Sigmoid colon (tissue), 7 donors: ENCODE results near the gene KLHDC8A. TPM values are rescaled to one million over a fixed set of nuclear protein-coding genes. Genes with fewer than 3 reads are reported as not detected.
A peak's percentile ranks its signal among the peaks of the same experiment; 100 is the strongest.

ENCODE experiments used
- DNase-seq: peaks from one replicate; pipeline ENCODE4 v3.0.0-alpha.2; 2019
- H3K27ac ChIP-seq, 4 donors: fragments of 200-600 bp; sonication (generic); one replicate each; pipeline ENCODE4 v1.5.1; 2016 to 2019; ENCODE audit warnings: mild to moderate bottlenecking in 1 of 4
- H3K27me3 ChIP-seq, 3 donors: fragments of 200-600 bp; sonication (generic); one replicate each; pipeline ENCODE4 v1.5.1; 2019; ENCODE audit warnings: mild to moderate bottlenecking in 1 of 3
- H3K36me3 ChIP-seq, 4 donors: fragments of 200-600 bp; sonication (generic); one replicate each; pipeline ENCODE4 v1.5.1; 2016 to 2019
- H3K4me1 ChIP-seq, 4 donors: fragments of 200-600 bp; sonication (generic); one replicate each; pipeline ENCODE4 v1.5.1; 2017 to 2019
- H3K4me3 ChIP-seq, 4 donors: fragments of 200-600 bp; sonication (generic); one replicate each; pipeline ENCODE4 v1.5.1; 2017 to 2019; ENCODE audit warnings: mild to moderate bottlenecking in 2 of 4, moderate library complexity in 1 of 4
- H3K9me3 ChIP-seq, 4 donors: fragments of 200-600 bp in 3 of 4; sonication (generic) in 3 of 4; one replicate each; pipeline versions ENCODE4 v1.5.1 to v1.6.1; 2013 to 2019
- EP300 ChIP-seq, 4 donors: sonication (generic); formaldehyde crosslinking; IDR thresholded peaks; one replicate each; pipeline ENCODE4 v1.6.1; 2017; ENCODE audit warnings: antibody characterized with exemption in 4 of 4
- POLR2A ChIP-seq, 2 donors: fragments of 450-650 bp; IDR thresholded peaks; one replicate each; pipeline ENCODE4 v1.6.1; 2016; ENCODE audit warnings: antibody characterized with exemption in 2 of 2, mild to moderate bottlenecking in 2 of 2, moderate library complexity in 2 of 2
- POLR2AphosphoS5 ChIP-seq, 4 donors: sonication (generic); formaldehyde crosslinking; IDR thresholded peaks; one replicate each; pipeline ENCODE4 v1.6.1; 2017; ENCODE audit warnings: antibody characterized with exemption in 4 of 4
- WGBS, 2 donors: extraction: QIAGEN DNeasy Blood & Tissue Kit; methylation state at CpG; one replicate each; pipeline ENCODE4 v1.1.7; 2013; 5-methylcytosine and 5-hydroxymethylcytosine counted together
- intact Hi-C: fragments of 100-400 bp; cut with DNase I; formaldehyde crosslinking; loops from one replicate; pipeline ENCODE4 v1.15.1; 2023
- polyA plus RNA-seq, 3 donors: library from polyadenylated mRNA; stranded (reverse); fragments of 200-250 nt; gene quantifications; one replicate each; pipeline ENCODE4 v1.2.3, GENCODE V29; 2013
- total RNA-seq, 4 donors: library from RNA; depleted of rRNA; stranded (reverse); fragments of >200 nt; gene quantifications; one replicate each; pipeline ENCODE4 v1.1.0, GENCODE V29; 2016
- TF ChIP-seq, protein P1 (sequence below), 4 experiments: fragments of 450-650 bp in 3 of 4; fragments of 200-600 bp in 1 of 4; IDR thresholded peaks; one replicate each; pipeline ENCODE4 v1.5.1; 2016 to 2019; ENCODE audit warnings: antibody characterized with exemption in 4 of 4, mild to moderate bottlenecking in 3 of 4, moderate library complexity in 2 of 4
- donor health status: healthy with polysubstance abuse.
- donor health status: Bipolar disorder and iron deficiency.
- donor health status: healthy.

KLHDC8A gene
- total and polyA plus RNA-seq, 7 donors: 0.69 to 1.7 (median 1.3) TPM; not detected in 1

GRCh38 chr1:205357567-205357966, 845 bp upstream of the KLHDC8A start:
- H3K4me1 ChIP-seq: peaks cover 0 to 12% (median 9%) of the 10 kb centered on the region in 4 donors
- H3K27me3 ChIP-seq: peaks cover 0 to 15% (median 11%) of the 10 kb centered on the region in 3 donors
- no peaks in the 10 kb centered on the region for H3K36me3 ChIP-seq
- H3K4me3 ChIP-seq: no peak overlapping the region
- no peaks in the 10 kb centered on the region for H3K9me3 ChIP-seq
- DNase-seq: no peak
- no peak for TF ChIP-seq POLR2A (IDR thresholded peaks at IDR 0.05)
- H3K27ac ChIP-seq: no peak overlapping the region
- WGBS, 2 donors: 72 to 89% methylated on average over 3 of the region's 3 CpGs
- intact Hi-C loops: loop anchor here (10.0 kb wide), 1 partner anchor 167 kb away; no protein-coding TSS in a partner anchor

DNA sequence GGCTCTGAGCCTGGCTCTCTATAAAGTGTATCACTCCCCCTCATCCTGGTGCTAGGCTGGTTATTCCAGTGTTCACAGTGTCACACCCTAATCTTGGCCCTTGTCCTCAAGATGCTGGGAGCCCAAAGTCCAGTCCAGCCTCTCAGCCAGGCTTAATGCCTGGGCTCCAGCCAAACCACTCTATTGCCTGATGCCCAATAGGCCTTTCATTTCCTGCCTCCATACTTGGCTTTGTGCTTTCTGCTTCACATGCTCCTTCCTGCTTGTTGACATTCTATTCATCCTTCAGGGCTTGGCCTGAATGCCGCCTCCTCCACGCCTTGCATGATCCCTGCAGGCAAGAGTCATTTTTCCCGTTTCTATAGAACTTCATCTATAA, 1.7 kb downstream of the KLHDC8A start:
- H3K27ac ChIP-seq: no peak overlapping the region
- H3K4me3 ChIP-seq: no peak overlapping the region
- 11 to 67% methylated on average over 3 of the region's 3 CpGs for WGBS, 2 donors
- peaks cover 0 to 12% (median 9%) of the 10 kb centered on the region in 4 donors for H3K4me1 ChIP-seq
- TF ChIP-seq POLR2A (IDR thresholded peaks at IDR 0.05) (no peak), POLR2AphosphoS5 (IDR thresholded peaks at IDR 0.05) (no peak), EP300 (IDR thresholded peaks at IDR 0.05) (no peak)
- TF ChIP-seq, protein P1, sequence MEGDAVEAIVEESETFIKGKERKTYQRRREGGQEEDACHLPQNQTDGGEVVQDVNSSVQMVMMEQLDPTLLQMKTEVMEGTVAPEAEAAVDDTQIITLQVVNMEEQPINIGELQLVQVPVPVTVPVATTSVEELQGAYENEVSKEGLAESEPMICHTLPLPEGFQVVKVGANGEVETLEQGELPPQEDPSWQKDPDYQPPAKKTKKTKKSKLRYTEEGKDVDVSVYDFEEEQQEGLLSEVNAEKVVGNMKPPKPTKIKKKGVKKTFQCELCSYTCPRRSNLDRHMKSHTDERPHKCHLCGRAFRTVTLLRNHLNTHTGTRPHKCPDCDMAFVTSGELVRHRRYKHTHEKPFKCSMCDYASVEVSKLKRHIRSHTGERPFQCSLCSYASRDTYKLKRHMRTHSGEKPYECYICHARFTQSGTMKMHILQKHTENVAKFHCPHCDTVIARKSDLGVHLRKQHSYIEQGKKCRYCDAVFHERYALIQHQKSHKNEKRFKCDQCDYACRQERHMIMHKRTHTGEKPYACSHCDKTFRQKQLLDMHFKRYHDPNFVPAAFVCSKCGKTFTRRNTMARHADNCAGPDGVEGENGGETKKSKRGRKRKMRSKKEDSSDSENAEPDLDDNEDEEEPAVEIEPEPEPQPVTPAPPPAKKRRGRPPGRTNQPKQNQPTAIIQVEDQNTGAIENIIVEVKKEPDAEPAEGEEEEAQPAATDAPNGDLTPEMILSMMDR (IDR thresholded peaks at IDR 0.05): no peak
- DNase-seq: no peak
- no peaks in the 10 kb centered on the region for H3K9me3 ChIP-seq
- peaks cover 0 to 15% (median 11%) of the 10 kb centered on the region in 3 donors for H3K27me3 ChIP-seq
- no peaks in the 10 kb centered on the region for H3K36me3 ChIP-seq
- intact Hi-C loops: loop anchor here (10.0 kb wide), 1 partner anchor 170 kb away; no protein-coding TSS in a partner anchor

DNA sequence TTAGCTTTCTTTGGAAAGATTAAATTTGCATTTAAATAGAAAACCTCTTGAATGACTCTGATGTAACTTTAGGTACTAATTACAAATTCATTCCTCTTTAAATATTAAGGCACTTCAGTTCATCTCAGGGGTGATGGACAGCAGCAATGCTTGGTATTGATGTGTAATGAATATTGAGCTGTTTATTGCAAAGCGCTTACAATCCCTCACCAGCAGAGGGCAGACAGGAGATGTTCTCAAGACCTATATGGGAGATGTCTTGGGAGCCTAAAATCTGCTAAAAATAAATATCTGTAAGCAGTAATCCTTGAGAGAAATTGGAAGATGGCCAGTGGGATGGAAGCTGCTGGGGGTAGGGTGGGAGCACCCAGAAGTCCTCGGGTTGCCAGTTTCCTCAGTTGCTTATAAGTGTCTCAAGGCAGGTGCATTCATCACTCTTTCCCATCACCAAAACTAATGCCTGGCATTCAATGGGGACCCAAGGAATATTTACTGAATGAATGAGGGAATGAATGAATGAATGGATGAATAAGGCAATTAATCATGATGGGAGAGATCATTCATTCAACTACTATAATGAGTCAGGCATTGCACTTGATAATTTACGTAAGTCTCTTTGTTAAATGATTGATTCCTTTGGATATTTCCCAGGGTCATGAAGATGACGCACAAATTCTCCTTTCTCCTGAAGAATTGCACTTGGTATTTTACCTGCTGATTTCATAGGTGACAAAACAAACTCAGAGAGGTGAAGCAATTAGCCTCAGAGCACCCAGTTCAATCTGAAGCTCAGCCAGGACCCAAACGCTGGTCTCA, 2.3 kb downstream of the KLHDC8A start:
- no peak overlapping the region for H3K4me3 ChIP-seq
- H3K27ac ChIP-seq: no peak overlapping the region
- intact Hi-C loops: loop anchor here (1.0 to 10.0 kb wide), 3 partner anchors 83 to 170 kb away; no protein-coding TSS in a partner anchor
- H3K4me1 ChIP-seq: peaks cover 0 to 12% (median 9%) of the 10 kb centered on the region in 4 donors
- no peaks in the 10 kb centered on the region for H3K9me3 ChIP-seq
- peaks cover 0 to 15% (median 11%) of the 10 kb centered on the region in 3 donors for H3K27me3 ChIP-seq
- peak; percentile 72 for DNase-seq
- WGBS, 2 donors: 7 to 36% methylated on average over 5 of the region's 5 CpGs
- H3K36me3 ChIP-seq: no peaks in the 10 kb centered on the region
- TF ChIP-seq, protein P1 (IDR thresholded peaks at IDR 0.05): peak; percentile 25 to 88 (median 75)
- TF ChIP-seq EP300 (IDR thresholded peaks at IDR 0.05): no peak

GRCh38 chr1:205353612-205354011, 3.1 kb downstream of the KLHDC8A start:
- Histone ChIP-seq H3K27me3 (peaks cover 0 to 15% (median 11%) of the 10 kb centered on the region in 3 donors), H3K4me3 (no peak overlapping the region), H3K9me3 (no peaks in the 10 kb centered on the region), H3K36me3 (no peaks in the 10 kb centered on the region), H3K27ac (no peak overlapping the region), H3K4me1 (peaks cover 0 to 12% (median 9%) of the 10 kb centered on the region in 4 donors)
- no peak for DNase-seq
- intact Hi-C loops: loop anchor here (1.0 to 10.0 kb wide), 3 partner anchors 84 to 171 kb away; no protein-coding TSS in a partner anchor
- 39 to 75% methylated on average over 6 of the region's 6 CpGs for WGBS, 2 donors
- TF ChIP-seq, protein P1 (IDR thresholded peaks at IDR 0.05): no peak
- TF ChIP-seq EP300 (IDR thresholded peaks at IDR 0.05) (no peak), POLR2AphosphoS5 (IDR thresholded peaks at IDR 0.05) (no peak), POLR2A (IDR thresholded peaks at IDR 0.05) (no peak)

- no peak for TF ChIP-seq EP300 (IDR thresholded peaks at IDR 0.05)
- no peak for TF ChIP-seq POLR2A (IDR thresholded peaks at IDR 0.05)
- no peak for TF ChIP-seq POLR2AphosphoS5 (IDR thresholded peaks at IDR 0.05)
- DNase-seq: no peak
- Histone ChIP-seq H3K4me1 (peaks cover 0 to 12% (median 9%) of the 10 kb centered on the region in 4 donors), H3K4me3 (no peak overlapping the region), H3K9me3 (no peaks in the 10 kb centered on the region), H3K27ac (no peak overlapping the region), H3K27me3 (peaks cover 0 to 15% (median 11%) of the 10 kb centered on the region in 3 donors), H3K36me3 (no peaks in the 10 kb centered on the region)
- 87 to 91% methylated on average over 4 of the region's 4 CpGs for WGBS, 2 donors
- intact Hi-C loops: loop anchor here (5.0 to 10.0 kb wide), 2 partner anchors 84 to 172 kb away; no protein-coding TSS in a partner anchor
Measured at GRCh38 chr1:205353191-205353590, 3.5 kb downstream of the KLHDC8A start.
